Esophagus muscularis mucosa (tissue), 4 donors: Measurements from ENCODE around the gene SERPINB10.

Experiments
- CTCF ChIP-seq, 3 experiments: fragments of 200-600 bp in 2 of 3; fragments of 450-650 bp in 1 of 3; sonication (generic) in 2 of 3; IDR thresholded peaks; one replicate each; pipeline ENCODE4 v1.5.1; 2017 to 2019; ENCODE audit warnings: antibody characterized with exemption in 3 of 3, mild to moderate bottlenecking in 2 of 3, moderate library complexity in 1 of 3
- EP300 ChIP-seq: sonication (generic); formaldehyde crosslinking; IDR thresholded peaks from one replicate; pipeline ENCODE4 v1.6.1; 2017; ENCODE audit warnings: antibody characterized with exemption
- POLR2A ChIP-seq: fragments of 450-650 bp; IDR thresholded peaks from one replicate; pipeline ENCODE4 v1.6.1; 2017; ENCODE audit warnings: antibody characterized with exemption, moderate library complexity, mild to moderate bottlenecking, low read depth
- POLR2AphosphoS5 ChIP-seq, 2 donors: sonication (generic); formaldehyde crosslinking; IDR thresholded peaks; one replicate each; pipeline ENCODE4 v1.6.1; 2017; ENCODE audit warnings: antibody characterized with exemption in 2 of 2

DNA sequence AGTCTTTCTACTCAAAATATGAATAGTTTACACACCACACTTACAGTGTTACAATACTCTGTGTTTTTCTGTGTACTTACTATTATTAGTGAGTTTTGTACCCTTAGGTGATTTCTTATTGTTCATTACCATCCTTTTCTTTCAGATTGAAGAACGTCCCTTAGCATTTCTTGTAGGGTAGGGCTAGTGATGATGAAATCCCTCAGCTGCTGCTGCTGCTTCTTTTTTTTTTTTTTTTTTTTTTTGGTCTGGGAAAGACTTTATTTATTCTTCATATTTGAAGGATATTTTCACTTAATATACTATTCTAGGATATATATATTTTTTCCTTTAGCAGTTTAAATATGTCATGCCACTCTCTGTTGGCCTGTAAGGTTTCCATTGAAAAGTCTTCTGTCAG, 49.3 kb upstream of the SERPINB10 start:
- TF ChIP-seq CTCF (IDR thresholded peaks at IDR 0.05): no peak
- no peak for TF ChIP-seq EP300
- TF ChIP-seq POLR2A: no peak
- TF ChIP-seq POLR2AphosphoS5 (IDR thresholded peaks at IDR 0.05): no peak
